ENCODE measurements around the gene FAM151A.

DNA sequence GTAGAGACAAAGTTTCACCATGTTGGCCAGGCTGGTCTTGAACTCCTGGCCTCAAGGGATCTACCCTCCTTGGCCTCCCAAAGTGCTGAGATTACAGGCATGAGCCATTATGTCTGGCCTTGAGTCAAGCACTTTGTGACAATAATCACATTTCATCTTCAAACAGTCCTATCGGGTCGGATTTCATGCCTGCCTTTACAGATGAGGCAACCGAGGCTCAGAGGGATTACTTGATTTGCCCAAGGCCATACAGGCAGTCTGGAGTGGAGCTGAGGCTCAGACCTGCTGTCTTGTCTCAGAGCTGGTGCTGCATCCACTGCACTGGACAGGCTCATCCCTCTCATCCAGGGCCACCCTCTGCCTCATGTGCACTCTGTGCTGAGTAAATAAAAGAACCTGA lies 26.6 kb downstream of the FAM151A start:
- TF ChIP-seq CREB1 (CRISPR knock-in tag; IDR thresholded peaks at IDR 0.05; ENCODE audit: low read depth) (no peak), EZH2 (IDR thresholded peaks at IDR 0.05; ENCODE audit: low read depth, unreplicated experiment) (no peak), POLR2AphosphoS5 (IDR thresholded peaks at IDR 0.05; ENCODE audit: low read depth) (no peak), JUNB (IDR thresholded peaks at IDR 0.05; ENCODE audit: unreplicated experiment) (no peak), EZH2phosphoT487 (IDR thresholded peaks at IDR 0.05; ENCODE audit: unreplicated experiment) (no peak), ZNF114 (CRISPR knock-in tag; IDR thresholded peaks at IDR 0.05) (no peak), ZNF331 (CRISPR knock-in tag; IDR thresholded peaks at IDR 0.05; ENCODE audit: low read depth) (no peak)
- TF ChIP-seq, protein P1, sequence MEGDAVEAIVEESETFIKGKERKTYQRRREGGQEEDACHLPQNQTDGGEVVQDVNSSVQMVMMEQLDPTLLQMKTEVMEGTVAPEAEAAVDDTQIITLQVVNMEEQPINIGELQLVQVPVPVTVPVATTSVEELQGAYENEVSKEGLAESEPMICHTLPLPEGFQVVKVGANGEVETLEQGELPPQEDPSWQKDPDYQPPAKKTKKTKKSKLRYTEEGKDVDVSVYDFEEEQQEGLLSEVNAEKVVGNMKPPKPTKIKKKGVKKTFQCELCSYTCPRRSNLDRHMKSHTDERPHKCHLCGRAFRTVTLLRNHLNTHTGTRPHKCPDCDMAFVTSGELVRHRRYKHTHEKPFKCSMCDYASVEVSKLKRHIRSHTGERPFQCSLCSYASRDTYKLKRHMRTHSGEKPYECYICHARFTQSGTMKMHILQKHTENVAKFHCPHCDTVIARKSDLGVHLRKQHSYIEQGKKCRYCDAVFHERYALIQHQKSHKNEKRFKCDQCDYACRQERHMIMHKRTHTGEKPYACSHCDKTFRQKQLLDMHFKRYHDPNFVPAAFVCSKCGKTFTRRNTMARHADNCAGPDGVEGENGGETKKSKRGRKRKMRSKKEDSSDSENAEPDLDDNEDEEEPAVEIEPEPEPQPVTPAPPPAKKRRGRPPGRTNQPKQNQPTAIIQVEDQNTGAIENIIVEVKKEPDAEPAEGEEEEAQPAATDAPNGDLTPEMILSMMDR (conservative IDR thresholded peaks at IDR 0.05; ENCODE audit: low read depth in 2 of 2): no peak
- TF ChIP-seq, protein P2, sequence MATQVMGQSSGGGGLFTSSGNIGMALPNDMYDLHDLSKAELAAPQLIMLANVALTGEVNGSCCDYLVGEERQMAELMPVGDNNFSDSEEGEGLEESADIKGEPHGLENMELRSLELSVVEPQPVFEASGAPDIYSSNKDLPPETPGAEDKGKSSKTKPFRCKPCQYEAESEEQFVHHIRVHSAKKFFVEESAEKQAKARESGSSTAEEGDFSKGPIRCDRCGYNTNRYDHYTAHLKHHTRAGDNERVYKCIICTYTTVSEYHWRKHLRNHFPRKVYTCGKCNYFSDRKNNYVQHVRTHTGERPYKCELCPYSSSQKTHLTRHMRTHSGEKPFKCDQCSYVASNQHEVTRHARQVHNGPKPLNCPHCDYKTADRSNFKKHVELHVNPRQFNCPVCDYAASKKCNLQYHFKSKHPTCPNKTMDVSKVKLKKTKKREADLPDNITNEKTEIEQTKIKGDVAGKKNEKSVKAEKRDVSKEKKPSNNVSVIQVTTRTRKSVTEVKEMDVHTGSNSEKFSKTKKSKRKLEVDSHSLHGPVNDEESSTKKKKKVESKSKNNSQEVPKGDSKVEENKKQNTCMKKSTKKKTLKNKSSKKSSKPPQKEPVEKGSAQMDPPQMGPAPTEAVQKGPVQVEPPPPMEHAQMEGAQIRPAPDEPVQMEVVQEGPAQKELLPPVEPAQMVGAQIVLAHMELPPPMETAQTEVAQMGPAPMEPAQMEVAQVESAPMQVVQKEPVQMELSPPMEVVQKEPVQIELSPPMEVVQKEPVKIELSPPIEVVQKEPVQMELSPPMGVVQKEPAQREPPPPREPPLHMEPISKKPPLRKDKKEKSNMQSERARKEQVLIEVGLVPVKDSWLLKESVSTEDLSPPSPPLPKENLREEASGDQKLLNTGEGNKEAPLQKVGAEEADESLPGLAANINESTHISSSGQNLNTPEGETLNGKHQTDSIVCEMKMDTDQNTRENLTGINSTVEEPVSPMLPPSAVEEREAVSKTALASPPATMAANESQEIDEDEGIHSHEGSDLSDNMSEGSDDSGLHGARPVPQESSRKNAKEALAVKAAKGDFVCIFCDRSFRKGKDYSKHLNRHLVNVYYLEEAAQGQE (IDR thresholded peaks at IDR 0.05; ENCODE audit: unreplicated experiment): no peak
- TF ChIP-seq, protein P3, sequence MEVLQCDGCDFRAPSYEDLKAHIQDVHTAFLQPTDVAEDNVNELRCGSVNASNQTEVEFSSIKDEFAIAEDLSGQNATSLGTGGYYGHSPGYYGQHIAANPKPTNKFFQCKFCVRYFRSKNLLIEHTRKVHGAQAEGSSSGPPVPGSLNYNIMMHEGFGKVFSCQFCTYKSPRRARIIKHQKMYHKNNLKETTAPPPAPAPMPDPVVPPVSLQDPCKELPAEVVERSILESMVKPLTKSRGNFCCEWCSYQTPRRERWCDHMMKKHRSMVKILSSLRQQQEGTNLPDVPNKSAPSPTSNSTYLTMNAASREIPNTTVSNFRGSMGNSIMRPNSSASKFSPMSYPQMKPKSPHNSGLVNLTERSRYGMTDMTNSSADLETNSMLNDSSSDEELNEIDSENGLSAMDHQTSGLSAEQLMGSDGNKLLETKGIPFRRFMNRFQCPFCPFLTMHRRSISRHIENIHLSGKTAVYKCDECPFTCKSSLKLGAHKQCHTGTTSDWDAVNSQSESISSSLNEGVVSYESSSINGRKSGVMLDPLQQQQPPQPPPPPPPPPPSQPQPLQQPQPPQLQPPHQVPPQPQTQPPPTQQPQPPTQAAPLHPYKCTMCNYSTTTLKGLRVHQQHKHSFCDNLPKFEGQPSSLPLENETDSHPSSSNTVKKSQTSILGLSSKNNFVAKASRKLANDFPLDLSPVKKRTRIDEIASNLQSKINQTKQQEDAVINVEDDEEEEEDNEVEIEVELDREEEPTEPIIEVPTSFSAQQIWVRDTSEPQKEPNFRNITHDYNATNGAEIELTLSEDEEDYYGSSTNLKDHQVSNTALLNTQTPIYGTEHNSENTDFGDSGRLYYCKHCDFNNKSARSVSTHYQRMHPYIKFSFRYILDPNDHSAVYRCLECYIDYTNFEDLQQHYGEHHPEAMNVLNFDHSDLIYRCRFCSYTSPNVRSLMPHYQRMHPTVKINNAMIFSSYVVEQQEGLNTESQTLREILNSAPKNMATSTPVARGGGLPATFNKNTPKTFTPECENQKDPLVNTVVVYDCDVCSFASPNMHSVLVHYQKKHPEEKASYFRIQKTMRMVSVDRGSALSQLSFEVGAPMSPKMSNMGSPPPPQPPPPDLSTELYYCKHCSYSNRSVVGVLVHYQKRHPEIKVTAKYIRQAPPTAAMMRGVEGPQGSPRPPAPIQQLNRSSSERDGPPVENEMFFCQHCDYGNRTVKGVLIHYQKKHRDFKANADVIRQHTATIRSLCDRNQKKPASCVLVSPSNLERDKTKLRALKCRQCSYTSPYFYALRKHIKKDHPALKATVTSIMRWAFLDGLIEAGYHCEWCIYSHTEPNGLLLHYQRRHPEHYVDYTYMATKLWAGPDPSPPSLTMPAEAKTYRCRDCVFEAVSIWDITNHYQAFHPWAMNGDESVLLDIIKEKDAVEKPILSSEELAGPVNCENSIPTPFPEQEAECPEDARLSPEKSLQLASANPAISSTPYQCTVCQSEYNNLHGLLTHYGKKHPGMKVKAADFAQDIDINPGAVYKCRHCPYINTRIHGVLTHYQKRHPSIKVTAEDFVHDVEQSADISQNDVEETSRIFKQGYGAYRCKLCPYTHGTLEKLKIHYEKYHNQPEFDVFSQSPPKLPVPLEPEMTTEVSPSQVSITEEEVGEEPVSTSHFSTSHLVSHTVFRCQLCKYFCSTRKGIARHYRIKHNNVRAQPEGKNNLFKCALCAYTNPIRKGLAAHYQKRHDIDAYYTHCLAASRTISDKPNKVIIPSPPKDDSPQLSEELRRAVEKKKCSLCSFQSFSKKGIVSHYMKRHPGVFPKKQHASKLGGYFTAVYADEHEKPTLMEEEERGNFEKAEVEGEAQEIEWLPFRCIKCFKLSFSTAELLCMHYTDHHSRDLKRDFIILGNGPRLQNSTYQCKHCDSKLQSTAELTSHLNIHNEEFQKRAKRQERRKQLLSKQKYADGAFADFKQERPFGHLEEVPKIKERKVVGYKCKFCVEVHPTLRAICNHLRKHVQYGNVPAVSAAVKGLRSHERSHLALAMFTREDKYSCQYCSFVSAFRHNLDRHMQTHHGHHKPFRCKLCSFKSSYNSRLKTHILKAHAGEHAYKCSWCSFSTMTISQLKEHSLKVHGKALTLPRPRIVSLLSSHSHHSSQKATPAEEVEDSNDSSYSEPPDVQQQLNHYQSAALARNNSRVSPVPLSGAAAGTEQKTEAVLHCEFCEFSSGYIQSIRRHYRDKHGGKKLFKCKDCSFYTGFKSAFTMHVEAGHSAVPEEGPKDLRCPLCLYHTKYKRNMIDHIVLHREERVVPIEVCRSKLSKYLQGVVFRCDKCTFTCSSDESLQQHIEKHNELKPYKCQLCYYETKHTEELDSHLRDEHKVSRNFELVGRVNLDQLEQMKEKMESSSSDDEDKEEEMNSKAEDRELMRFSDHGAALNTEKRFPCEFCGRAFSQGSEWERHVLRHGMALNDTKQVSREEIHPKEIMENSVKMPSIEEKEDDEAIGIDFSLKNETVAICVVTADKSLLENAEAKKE (CRISPR knock-in tag; IDR thresholded peaks at IDR 0.05): no peak

Measured in GM23338 (cell line).